Measurements from ENCODE around the gene KCNJ10.
"Not testable (repeated sequence)": the region's sequence is repeated elsewhere in the genome, so short reads cannot be mapped to it uniquely, and the experiment has no call there.

Gene KCNJ10

GRCh38 chr1:160069460-160070231 is at the start of gene KCNJ10:
TSS of gene KCNJ10 (minus strand) at chr1:160070160. CDS start at chr1:160042532, 27,628 bp downstream.
- no peak for DNase-seq

GRCh38 chr1:160118928-160119327 is 49.0 kb upstream of the KCNJ10 start:
- no peak for DNase-seq

- DNase-seq = no peak
These were observed 47.8 kb upstream of the KCNJ10 start for GRCh38 chr1:160117709-160118183.

- DNase-seq = no peak
These were observed 47.3 kb upstream of the KCNJ10 start for GRCh38 chr1:160117300-160117699.

GRCh38 chr1:160116283-160117147 is 46.6 kb upstream of the KCNJ10 start:
- no peak for DNase-seq

GRCh38 chr1:160115545-160116282 is 45.8 kb upstream of the KCNJ10 start, which contains the start of gene ATP1A2:
TSS of gene ATP1A2 (plus strand) at chr1:160115759. CDS start at chr1:160115862, 103 bp downstream.
- DNase-seq = no peak

GRCh38 chr1:160114085-160114484 is 44.1 kb upstream of the KCNJ10 start:
- no peak for DNase-seq

- no peak for DNase-seq
These were observed 43.4 kb upstream of the KCNJ10 start for GRCh38 chr1:160113407-160113806.

GRCh38 chr1:160112357-160112756 is 42.4 kb upstream of the KCNJ10 start:
- DNase-seq = no peak

GRCh38 chr1:160111462-160111861 is 41.5 kb upstream of the KCNJ10 start:
- not testable (repeated sequence) for DNase-seq

- DNase-seq = no peak
These were observed 39.7 kb upstream of the KCNJ10 start for GRCh38 chr1:160109686-160110085.

- DNase-seq = peak in 1 of 2 experiments; percentile 14
These were observed 39.1 kb upstream of the KCNJ10 start for GRCh38 chr1:160108888-160109662.

GRCh38 chr1:160107512-160107911 is 37.6 kb upstream of the KCNJ10 start:
- no peak for DNase-seq

- DNase-seq = no peak
These were observed 35.2 kb upstream of the KCNJ10 start for GRCh38 chr1:160105155-160105554.

GRCh38 chr1:160104486-160104885 is 34.5 kb upstream of the KCNJ10 start:
- DNase-seq = no peak

GRCh38 chr1:160103658-160104408 is 33.9 kb upstream of the KCNJ10 start:
- no peak for DNase-seq

GRCh38 chr1:160101717-160102522 is 32.0 kb upstream of the KCNJ10 start:
- DNase-seq = no peak

- DNase-seq = peak; percentile 76 to 80
These were observed 31.2 kb upstream of the KCNJ10 start for GRCh38 chr1:160101037-160101716.

GRCh38 chr1:160099716-160100375 is 29.9 kb upstream of the KCNJ10 start:
- no peak for DNase-seq
